Muscle layer of duodenum (tissue), 2 donors: ENCODE data around the gene TCEAL9.
A peak's percentile ranks its signal among the peaks of the same experiment; 100 is the strongest.

Experiments used
- H3K27ac ChIP-seq: one replicate; pipeline ENCODE4 v1.7.0; 2013; ENCODE audit warnings: mild to moderate bottlenecking, low read length
- H3K27me3 ChIP-seq: one replicate; pipeline ENCODE4 v1.7.0; 2013; ENCODE audit warnings: low read depth, mild to moderate bottlenecking, control low read depth, low read length
- H3K36me3 ChIP-seq, 2 donors: one replicate each; pipeline ENCODE4 v1.7.0; 2013; ENCODE audit warnings: low read length in 2 of 2, control low read depth in 1 of 2, mild to moderate bottlenecking in 1 of 2; ENCODE audit not compliant: insufficient read depth in 2 of 2, control insufficient read depth in 1 of 2
- H3K4me1 ChIP-seq, 2 donors: one replicate each; pipeline ENCODE4 v1.7.0; 2013; ENCODE audit warnings: low read length in 2 of 2, mild to moderate bottlenecking in 2 of 2, control low read depth in 1 of 2, moderate library complexity in 1 of 2; ENCODE audit not compliant: insufficient read depth in 2 of 2, control insufficient read depth in 1 of 2
- H3K4me3 ChIP-seq, 2 donors: one replicate each; pipeline ENCODE4 v1.7.0; 2013; ENCODE audit warnings: low read length in 2 of 2, low read depth in 1 of 2, mild to moderate bottlenecking in 1 of 2
- H3K9me3 ChIP-seq, 2 donors: one replicate each; pipeline ENCODE4 v1.7.0; 2013; ENCODE audit warnings: low read length in 2 of 2, control low read depth in 1 of 2, mild to moderate bottlenecking in 1 of 2; ENCODE audit not compliant: control insufficient read depth in 1 of 2
- donor health status: healthy.

TCEAL9 gene

GRCh38 chrX:103356130-103356798, at the start of gene TCEAL9:
TSS of gene TCEAL9 (plus strand) at chrX:103356506. CDS start at chrX:103357685, 1,179 bp downstream.
- Histone ChIP-seq H3K9me3 (no peaks in the 10 kb centered on the region), H3K27me3 (no peaks in the 10 kb centered on the region), H3K4me3 (peak within 1 kb of the TSS; percentile 69 to 80), H3K36me3 (peaks cover 0 to 4% of the 10 kb centered on the region in 2 donors), H3K4me1 (no peaks in the 10 kb centered on the region), H3K27ac (peak within 1 kb of the TSS; percentile 95)

- Histone ChIP-seq H3K4me1 (peaks cover 0 to 3% of the 10 kb centered on the region in 2 donors), H3K9me3 (no peaks in the 10 kb centered on the region), H3K27ac (no peak overlapping the region), H3K36me3 (no peaks in the 10 kb centered on the region), H3K27me3 (no peaks in the 10 kb centered on the region), H3K4me3 (peak overlapping the region in 1 of 2 donors; percentile 76)
Measured at GRCh38 chrX:103309860-103310554, 46.3 kb upstream of the TCEAL9 start.

- H3K9me3 ChIP-seq: no peaks in the 10 kb centered on the region
- peaks cover 0 to 3% of the 10 kb centered on the region in 2 donors for H3K4me1 ChIP-seq
- H3K27ac ChIP-seq: no peak within 1 kb of the TSS
- no peaks in the 10 kb centered on the region for H3K36me3 ChIP-seq
- H3K4me3 ChIP-seq: peak within 1 kb of the TSS; percentile 46 to 76
- H3K27me3 ChIP-seq: no peaks in the 10 kb centered on the region
Measured at GRCh38 chrX:103310555-103311398, 45.5 kb upstream of the TCEAL9 start, which contains the start of gene BEX2. TSS of gene BEX2 (minus strand) at chrX:103310990. CDS start at chrX:103309976, 1,014 bp downstream.

- no peak overlapping the region for H3K4me3 ChIP-seq
- no peaks in the 10 kb centered on the region for H3K9me3 ChIP-seq
- no peak overlapping the region for H3K27ac ChIP-seq
- no peaks in the 10 kb centered on the region for H3K36me3 ChIP-seq
- H3K27me3 ChIP-seq: no peaks in the 10 kb centered on the region
- peaks cover 0 to 3% of the 10 kb centered on the region in 2 donors for H3K4me1 ChIP-seq
Measured at GRCh38 chrX:103311399-103311780, 44.9 kb upstream of the TCEAL9 start.

GRCh38 chrX:103329991-103330390, 26.3 kb upstream of the TCEAL9 start, which contains the start of gene TCEAL7:
TSS of gene TCEAL7 (plus strand) at chrX:103330239. CDS start at chrX:103331404, 1,165 bp downstream.
- Histone ChIP-seq H3K27me3 (no peaks in the 10 kb centered on the region), H3K4me3 (peak within 1 kb of the TSS; percentile 52 to 59), H3K4me1 (peaks cover 0 to 3% of the 10 kb centered on the region in 2 donors), H3K36me3 (no peaks in the 10 kb centered on the region), H3K9me3 (no peaks in the 10 kb centered on the region), H3K27ac (peak within 1 kb of the TSS; percentile 31)

- H3K27me3 ChIP-seq: no peaks in the 10 kb centered on the region
- peaks cover 0 to 3% of the 10 kb centered on the region in 2 donors for H3K4me1 ChIP-seq
- peak overlapping the region; percentile 31 for H3K27ac ChIP-seq
- H3K36me3 ChIP-seq: no peaks in the 10 kb centered on the region
- H3K4me3 ChIP-seq: peak overlapping the region; percentile 52 to 59
- no peaks in the 10 kb centered on the region for H3K9me3 ChIP-seq
Measured at GRCh38 chrX:103330681-103331288, 25.5 kb upstream of the TCEAL9 start.

- no peaks in the 10 kb centered on the region for H3K9me3 ChIP-seq
- H3K27me3 ChIP-seq: no peaks in the 10 kb centered on the region
- H3K36me3 ChIP-seq: no peaks in the 10 kb centered on the region
- no peak overlapping the region for H3K27ac ChIP-seq
- no peaks in the 10 kb centered on the region for H3K4me1 ChIP-seq
- H3K4me3 ChIP-seq: no peak overlapping the region
Measured at GRCh38 chrX:103338663-103339062, 17.6 kb upstream of the TCEAL9 start.

GRCh38 chrX:103343105-103343504, 13.2 kb upstream of the TCEAL9 start:
- no peaks in the 10 kb centered on the region for H3K9me3 ChIP-seq
- H3K27me3 ChIP-seq: no peaks in the 10 kb centered on the region
- H3K4me1 ChIP-seq: no peaks in the 10 kb centered on the region
- H3K4me3 ChIP-seq: no peak overlapping the region
- no peaks in the 10 kb centered on the region for H3K36me3 ChIP-seq
- no peak overlapping the region for H3K27ac ChIP-seq

- no peak overlapping the region for H3K4me3 ChIP-seq
- H3K36me3 ChIP-seq: no peaks in the 10 kb centered on the region
- no peaks in the 10 kb centered on the region for H3K9me3 ChIP-seq
- no peaks in the 10 kb centered on the region for H3K27me3 ChIP-seq
- H3K4me1 ChIP-seq: no peaks in the 10 kb centered on the region
- H3K27ac ChIP-seq: no peak overlapping the region
Measured at GRCh38 chrX:103344606-103345005, 11.7 kb upstream of the TCEAL9 start.

- H3K36me3 ChIP-seq: no peaks in the 10 kb centered on the region
- H3K4me1 ChIP-seq: no peaks in the 10 kb centered on the region
- no peaks in the 10 kb centered on the region for H3K9me3 ChIP-seq
- H3K27me3 ChIP-seq: no peaks in the 10 kb centered on the region
- no peak overlapping the region for H3K27ac ChIP-seq
- H3K4me3 ChIP-seq: no peak overlapping the region
Measured at GRCh38 chrX:103347682-103348397, 8.5 kb upstream of the TCEAL9 start.
